Measurements from ENCODE around the gene ELK1. TPM values are rescaled to one million over a fixed set of nuclear protein-coding genes. Genes with fewer than 3 reads are reported as not detected.

ELK1 gene
- total and polyA plus RNA-seq, 10 of the 15 experiments (the other 5 are each of a cell fraction or from before 2014, with no cell fraction given) = 4.1 to 55.5 (median 32.9) TPM

DNA sequence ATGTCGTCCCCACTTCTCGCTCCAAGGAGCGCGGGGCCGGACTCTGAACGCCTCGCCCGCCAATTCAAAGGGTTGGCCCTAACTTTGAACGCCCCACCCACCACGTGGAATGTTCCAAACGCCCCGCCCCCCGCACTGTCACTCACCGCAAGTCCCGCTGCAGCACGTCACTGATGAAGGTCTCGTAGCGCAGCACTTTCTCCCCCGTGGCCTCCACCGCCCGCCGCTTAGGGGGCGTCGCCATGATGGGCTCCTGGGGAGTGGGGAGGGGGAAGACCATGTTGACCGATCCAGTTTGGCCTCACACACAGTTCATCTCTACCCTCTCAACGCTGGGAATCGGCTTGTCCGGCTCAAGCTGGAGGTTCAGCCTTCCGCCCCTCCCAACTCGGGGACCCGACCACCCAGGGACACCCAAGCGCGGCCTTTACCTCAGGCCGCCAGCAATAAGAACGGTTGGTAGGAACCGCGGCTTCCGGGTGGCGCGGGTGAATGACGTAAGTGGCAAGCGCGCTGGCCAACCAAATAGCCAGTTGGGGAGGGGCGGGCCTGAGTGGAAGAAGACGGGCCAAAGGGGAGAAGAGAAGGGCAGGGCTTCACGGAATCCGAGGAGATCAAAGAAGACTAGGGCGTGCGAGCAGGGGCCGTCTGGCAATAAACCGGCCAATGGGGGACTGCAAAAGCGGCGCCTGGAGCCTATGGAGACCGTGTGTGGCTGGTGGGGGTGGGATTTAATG lies 8.5 kb upstream of the ELK1 start, which contains the start of gene UXT (continued):
- TF ChIP-seq PRDM15 (CRISPR knock-in tag; IDR thresholded peaks at IDR 0.05) (no peak), ATF7 (IDR thresholded peaks at IDR 0.05; ENCODE audit: low read depth) (peak; percentile 92), POU2F2 (IDR thresholded peaks at IDR 0.05; ENCODE audit: borderline replicate concordance, low read depth, low read length) (0 out of 3 replicates have a peak, but pooled peaks have one; percentile 3), POLR2AphosphoS2 (IDR thresholded peaks at IDR 0.05; ENCODE audit: low read depth, low read length) (peak; percentile 89), RAD51 (IDR thresholded peaks at IDR 0.05) (no peak), RFX5 (IDR thresholded peaks at IDR 0.05; ENCODE audit: low read depth, low read length) (peak; percentile 46; the same call in 1 of the 2 replicates), FOS (IDR thresholded peaks at IDR 0.05; ENCODE audit: borderline replicate concordance, extremely low read depth, insufficient read length) (no peak), RCOR1 (conservative IDR thresholded peaks at IDR 0.05; ENCODE audit: low read depth, low read length) (0 out of 2 replicates have a peak, but pooled peaks have one; percentile 41), ZZZ3 (IDR thresholded peaks at IDR 0.05; ENCODE audit: control insufficient read depth, insufficient read length, low read depth) (no peak), SPI1 (IDR thresholded peaks at IDR 0.05; ENCODE audit: borderline replicate concordance, insufficient read depth, low read depth, low read length) (no peak), SREBF2 (IDR thresholded peaks at IDR 0.05; ENCODE audit: low read length) (no peak), MYB (IDR thresholded peaks at IDR 0.05; ENCODE audit: borderline replicate concordance, low read depth, low read length) (peak; percentile 79; the same call in 1 of the 2 replicates), TARDBP (IDR thresholded peaks at IDR 0.05; ENCODE audit: borderline replicate concordance) (no peak), ZNF622 (IDR thresholded peaks at IDR 0.05) (no peak), POLR2A (IDR thresholded peaks at IDR 0.05; ENCODE audit: low read depth, low read length) (peak; percentile 94; the same call in 1 of the 2 replicates), SREBF1 (IDR thresholded peaks at IDR 0.05; ENCODE audit: low read length) (no peak), E2F4 (IDR thresholded peaks at IDR 0.05; ENCODE audit: low read depth, low read length) (0 out of 2 replicates have a peak, but pooled peaks have one; percentile 57), IRF3 (IDR thresholded peaks at IDR 0.05) (no peak)
- TF ChIP-seq, protein P1, sequence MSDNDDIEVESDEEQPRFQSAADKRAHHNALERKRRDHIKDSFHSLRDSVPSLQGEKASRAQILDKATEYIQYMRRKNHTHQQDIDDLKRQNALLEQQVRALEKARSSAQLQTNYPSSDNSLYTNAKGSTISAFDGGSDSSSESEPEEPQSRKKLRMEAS (IDR thresholded peaks at IDR 0.05; ENCODE audit: low read depth, low read length) = peak; percentile 39
- TF ChIP-seq, protein P2, sequence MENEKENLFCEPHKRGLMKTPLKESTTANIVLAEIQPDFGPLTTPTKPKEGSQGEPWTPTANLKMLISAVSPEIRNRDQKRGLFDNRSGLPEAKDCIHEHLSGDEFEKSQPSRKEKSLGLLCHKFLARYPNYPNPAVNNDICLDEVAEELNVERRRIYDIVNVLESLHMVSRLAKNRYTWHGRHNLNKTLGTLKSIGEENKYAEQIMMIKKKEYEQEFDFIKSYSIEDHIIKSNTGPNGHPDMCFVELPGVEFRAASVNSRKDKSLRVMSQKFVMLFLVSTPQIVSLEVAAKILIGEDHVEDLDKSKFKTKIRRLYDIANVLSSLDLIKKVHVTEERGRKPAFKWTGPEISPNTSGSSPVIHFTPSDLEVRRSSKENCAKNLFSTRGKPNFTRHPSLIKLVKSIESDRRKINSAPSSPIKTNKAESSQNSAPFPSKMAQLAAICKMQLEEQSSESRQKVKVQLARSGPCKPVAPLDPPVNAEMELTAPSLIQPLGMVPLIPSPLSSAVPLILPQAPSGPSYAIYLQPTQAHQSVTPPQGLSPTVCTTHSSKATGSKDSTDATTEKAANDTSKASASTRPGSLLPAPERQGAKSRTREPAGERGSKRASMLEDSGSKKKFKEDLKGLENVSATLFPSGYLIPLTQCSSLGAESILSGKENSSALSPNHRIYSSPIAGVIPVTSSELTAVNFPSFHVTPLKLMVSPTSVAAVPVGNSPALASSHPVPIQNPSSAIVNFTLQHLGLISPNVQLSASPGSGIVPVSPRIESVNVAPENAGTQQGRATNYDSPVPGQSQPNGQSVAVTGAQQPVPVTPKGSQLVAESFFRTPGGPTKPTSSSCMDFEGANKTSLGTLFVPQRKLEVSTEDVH (IDR thresholded peaks at IDR 0.05; ENCODE audit: low read depth, partially characterized antibody) = peak; percentile 55
